DOHH2 (cell line): ENCODE data around the gene GAREM1.

ENCODE experiments used
- H3F3A ChIP-seq: fragments of 200-600 bp; sonication (generic), shearing (Covaris generic); 2 replicates; pipeline ENCODE4 v1.6.0; 2016; ENCODE audit warnings: antibody characterized with exemption, mild to moderate bottlenecking; ENCODE audit not compliant: control insufficient read depth, insufficient read depth
- H3K27ac ChIP-seq: fragments of 200-600 bp; sonication (generic); 2 replicates; pipeline ENCODE4 v1.5.1; 2014; ENCODE audit warnings: low read depth, mild to moderate bottlenecking, low read length, moderate library complexity
- H3K27me3 ChIP-seq: fragments of 200-600 bp; sonication (generic); 2 replicates; pipeline ENCODE4 v1.6.1; 2014; ENCODE audit warnings: mild to moderate bottlenecking, low read length, mixed read lengths; ENCODE audit not compliant: control insufficient read depth
- H3K36me3 ChIP-seq: fragments of 200-600 bp; sonication (generic); 2 replicates; pipeline ENCODE4 v1.6.1; 2014; ENCODE audit warnings: mild to moderate bottlenecking, low read length, moderate library complexity, mixed read lengths; ENCODE audit not compliant: control insufficient read depth
- H3K4me1 ChIP-seq: fragments of 200-600 bp; sonication (generic); 2 replicates; pipeline ENCODE4 v1.6.1; 2014; ENCODE audit warnings: mild to moderate bottlenecking, low read length, mixed read lengths; ENCODE audit not compliant: control insufficient read depth
- H3K4me2 ChIP-seq: fragments of 200-600 bp; sonication (generic); 2 replicates; pipeline ENCODE4 v1.6.0; 2014; ENCODE audit warnings: mild to moderate bottlenecking, low read length, moderate library complexity
- H3K4me3 ChIP-seq: fragments of 200-600 bp; sonication (generic); 2 replicates; pipeline ENCODE4 v1.5.1; 2014; ENCODE audit warnings: mild to moderate bottlenecking, low read length, mixed read lengths
- H3K79me2 ChIP-seq: fragments of 200-600 bp; sonication (generic); 2 replicates; pipeline ENCODE4 v1.6.1; 2014; ENCODE audit warnings: mild to moderate bottlenecking, low read length, mixed read lengths; ENCODE audit not compliant: control insufficient read depth
- H3K9me2 ChIP-seq: fragments of 200-600 bp; sonication (generic); replicated peaks from 2 replicates; pipeline ENCODE4 v1.6.1; 2014; ENCODE audit warnings: mild to moderate bottlenecking, low read length, mixed read lengths; ENCODE audit not compliant: control insufficient read depth
- H3K9me3 ChIP-seq: fragments of 200-600 bp; sonication (generic); 2 replicates; pipeline ENCODE4 v1.6.1; 2014; ENCODE audit warnings: antibody characterized with exemption, low read length, mixed read lengths; ENCODE audit not compliant: control insufficient read depth, insufficient read depth
- H4K20me1 ChIP-seq: fragments of 200-600 bp; sonication (generic); 2 replicates; pipeline ENCODE4 v1.6.0; 2014; ENCODE audit warnings: low read depth, mild to moderate bottlenecking, antibody characterized with exemption, low read length, moderate library complexity; ENCODE audit not compliant: control insufficient read depth, insufficient read depth
- CTCF ChIP-seq: fragments of 200-600 bp; sonication (generic); IDR thresholded peaks from one replicate; pipeline ENCODE4 v1.5.1; 2014; ENCODE audit warnings: antibody characterized with exemption, mild to moderate bottlenecking, low read depth, low read length; ENCODE audit not compliant: poor library complexity, severe bottlenecking
- EZH2phosphoT487 ChIP-seq: fragments of 200-600 bp; sonication (generic); IDR thresholded peaks from 2 replicates; pipeline ENCODE4 v1.6.1; 2017; ENCODE audit warnings: borderline replicate concordance, mild to moderate bottlenecking, antibody characterized with exemption, low read length, moderate library complexity, mixed read lengths

The GAREM1 gene

GRCh38 chr18:32267463-32267862, 203.2 kb downstream of the GAREM1 start:
- no peak overlapping the region for H3K4me3 ChIP-seq
- no peaks in the 10 kb centered on the region for H3K79me2 ChIP-seq
- TF ChIP-seq EZH2phosphoT487: no peak
- TF ChIP-seq CTCF: no peak
- H3F3A ChIP-seq: no peaks in the 10 kb centered on the region
- H3K4me2 ChIP-seq: no peak overlapping the region
- no peaks in the 10 kb centered on the region for H3K4me1 ChIP-seq
- no peaks in the 10 kb centered on the region for H3K9me2 ChIP-seq
- no peak overlapping the region for H3K27ac ChIP-seq
- no peaks in the 10 kb centered on the region for H4K20me1 ChIP-seq
- H3K27me3 ChIP-seq: peaks cover 4% of the 10 kb centered on the region; the same call in 1 of the 2 replicates
- H3K9me3 ChIP-seq: no peaks in the 10 kb centered on the region
- no peaks in the 10 kb centered on the region for H3K36me3 ChIP-seq

GRCh38 chr18:32264401-32264800, 206.3 kb downstream of the GAREM1 start:
- peaks cover 4% of the 10 kb centered on the region; the same call in 1 of the 2 replicates for H3K27me3 ChIP-seq
- H3K27ac ChIP-seq: no peak overlapping the region
- no peaks in the 10 kb centered on the region for H3K36me3 ChIP-seq
- no peaks in the 10 kb centered on the region for H3K4me1 ChIP-seq
- no peaks in the 10 kb centered on the region for H3F3A ChIP-seq
- no peaks in the 10 kb centered on the region for H3K9me2 ChIP-seq
- no peaks in the 10 kb centered on the region for H3K9me3 ChIP-seq
- H3K4me2 ChIP-seq: no peak overlapping the region
- no peaks in the 10 kb centered on the region for H4K20me1 ChIP-seq
- no peaks in the 10 kb centered on the region for H3K79me2 ChIP-seq
- no peak overlapping the region for H3K4me3 ChIP-seq
- TF ChIP-seq CTCF: no peak
- TF ChIP-seq EZH2phosphoT487: no peak

GRCh38 chr18:32262092-32262491, 208.6 kb downstream of the GAREM1 start:
- Histone ChIP-seq H3K9me3 (no peaks in the 10 kb centered on the region), H3K9me2 (no peaks in the 10 kb centered on the region), H4K20me1 (no peaks in the 10 kb centered on the region), H3K27ac (no peak overlapping the region), H3K4me2 (no peak overlapping the region), H3K27me3 (peaks cover 4% of the 10 kb centered on the region), H3K4me1 (no peaks in the 10 kb centered on the region), H3K79me2 (no peaks in the 10 kb centered on the region), H3K36me3 (no peaks in the 10 kb centered on the region), H3K4me3 (no peak overlapping the region), H3F3A (no peaks in the 10 kb centered on the region)
- no peak for TF ChIP-seq EZH2phosphoT487
- no peak for TF ChIP-seq CTCF

GRCh38 chr18:32261003-32261402, 209.7 kb downstream of the GAREM1 start:
- H3K9me2 ChIP-seq: no peaks in the 10 kb centered on the region
- H3K79me2 ChIP-seq: no peaks in the 10 kb centered on the region
- no peak for TF ChIP-seq CTCF
- no peak for TF ChIP-seq EZH2phosphoT487
- H3K4me2 ChIP-seq: no peak overlapping the region
- H4K20me1 ChIP-seq: no peaks in the 10 kb centered on the region
- H3K27me3 ChIP-seq: peaks cover 4% of the 10 kb centered on the region
- no peaks in the 10 kb centered on the region for H3F3A ChIP-seq
- no peak overlapping the region for H3K4me3 ChIP-seq
- no peak overlapping the region for H3K27ac ChIP-seq
- H3K4me1 ChIP-seq: no peaks in the 10 kb centered on the region
- H3K36me3 ChIP-seq: no peaks in the 10 kb centered on the region
- H3K9me3 ChIP-seq: no peaks in the 10 kb centered on the region
